Psoas muscle (tissue), 8 donors: ENCODE measurements around the gene JADE2. TPM values are rescaled to one million over a fixed set of nuclear protein-coding genes. Genes with fewer than 3 reads are reported as not detected.

Experiments
- ATAC-seq, 4 donors: fragments of 200-7000 bp; cut with Tn5 transposase; one replicate each; pipeline ENCODE4 v1.9.1; 2020; ENCODE audit warnings: moderate library complexity in 3 of 4, mild to moderate bottlenecking in 2 of 4
- DNase-seq, 2 donors: peaks; one replicate each; pipeline ENCODE4 v3.0.0-alpha.2; 2020
- H3K27ac ChIP-seq: fragments of 200-600 bp; one replicate; pipeline ENCODE4 v1.8.0; 2022
- H3K27me3 ChIP-seq, 3 donors: fragments of 200-600 bp in 1 of 3; one replicate each; pipeline versions ENCODE4 v1.6.1 to v1.8.0; 2013 to 2022; ENCODE audit warnings: low read length in 2 of 3, mild to moderate bottlenecking in 2 of 3, moderate library complexity in 1 of 3; ENCODE audit not compliant: insufficient read depth in 3 of 3
- H3K36me3 ChIP-seq, 2 donors: fragments of 200-600 bp in 1 of 2; one replicate each; pipeline versions ENCODE4 v1.6.1 to v1.8.0; 2013 to 2022; ENCODE audit warnings: low read depth in 1 of 2, mild to moderate bottlenecking in 1 of 2, moderate library complexity in 1 of 2; ENCODE audit not compliant: insufficient read depth in 1 of 2
- H3K4me1 ChIP-seq: fragments of 200-600 bp; one replicate; pipeline ENCODE4 v1.8.0; 2022
- H3K4me3 ChIP-seq: fragments of 200-600 bp; one replicate; pipeline ENCODE4 v1.8.0; 2022; ENCODE audit warnings: mild to moderate bottlenecking
- H3K9me3 ChIP-seq: fragments of 200-600 bp; one replicate; pipeline ENCODE4 v1.8.0; 2022
- CTCF ChIP-seq: fragments of 200-600 bp; IDR thresholded peaks from one replicate; pipeline ENCODE4 v1.8.0; 2022; ENCODE audit warnings: antibody characterized with exemption
- WGBS, 3 donors: extraction: QIAGEN DNeasy Blood & Tissue Kit; methylation state at CpG; one replicate each; pipeline versions ENCODE4 v1.1.6 to v1.1.7; 2013; 5-methylcytosine and 5-hydroxymethylcytosine counted together
- intact Hi-C, 2 donors: fragments of 100-400 bp; cut with DNase I; formaldehyde crosslinking; loops; one replicate each; pipeline versions ENCODE4 v1.11.0 to v1.14.2; 2022
- polyA plus RNA-seq, 3 donors: library from polyadenylated mRNA; stranded (reverse); fragments of 200-250 nt; gene quantifications; one replicate each; pipeline ENCODE4 v1.2.3, GENCODE V29; 2013
- total RNA-seq, 4 donors: library from RNA; stranded (reverse); fragmentation: NEBNext Ultra II Directional in 2 of 4; extraction: Animal tissue kit (Norgen Biotek cat#: 25700) in 2 of 4; gene quantifications; one replicate each; pipeline versions ENCODE4 v1.2.1 to v1.2.4, GENCODE V29; 2021 to 2023
- donor health status: healthy with polysubstance abuse.
- donor health status: DM: no; HTN: no; CAD: no; lungs with moderate emphysema.
- donor health status: Bipolar disorder and iron deficiency.
- donor health status: healthy.
- donor health status: DM: yes; HTN: yes; CAD: no.
- donor health status: DM: no; HTN: no; CAD: no.
- donor health status: DM: no; HTN: no; CAD: no.
- donor health status: DM: yes; HTN: yes; CAD: no.

JADE2 gene
- total and polyA plus RNA-seq, 7 donors, result 5.0 to 15.1 (median 10.1) TPM

GRCh38 chr5:134611515-134611914, 86.0 kb downstream of the JADE2 start:
- Histone ChIP-seq H3K27me3 (no peaks in the 10 kb centered on the region), H3K36me3 (peaks cover 2 to 94% of the 10 kb centered on the region in 2 donors), H3K9me3 (no peaks in the 10 kb centered on the region), H3K4me1 (peaks cover 23% of the 10 kb centered on the region), H3K27ac (no peak overlapping the region), H3K4me3 (no peak overlapping the region)
- DNase-seq, result no peak
- TF ChIP-seq CTCF, result no peak
- no peak for ATAC-seq
- 91 to 98% (median 94%) methylated on average over 4 of the region's 4 CpGs for WGBS, 3 donors
- intact Hi-C loops, result no loop called here

- Histone ChIP-seq H3K27ac (no peak overlapping the region), H3K4me3 (no peak overlapping the region), H3K4me1 (peaks cover 7% of the 10 kb centered on the region), H3K36me3 (peaks cover 7 to 94% of the 10 kb centered on the region in 2 donors), H3K27me3 (no peaks in the 10 kb centered on the region), H3K9me3 (no peaks in the 10 kb centered on the region)
- no peak for TF ChIP-seq CTCF
- ATAC-seq (peak in 1 of 4 donors; percentile 4), DNase-seq (no peak)
- 87 to 91% (median 91%) methylated on average over 5 of the region's 5 CpGs for WGBS, 3 donors
- intact Hi-C loops, result no loop called here
Measured at GRCh38 chr5:134614450-134615085, 89.1 kb downstream of the JADE2 start.

- Histone ChIP-seq H3K4me1 (peaks cover 22% of the 10 kb centered on the region), H3K4me3 (no peak overlapping the region), H3K9me3 (no peaks in the 10 kb centered on the region), H3K27me3 (no peaks in the 10 kb centered on the region), H3K27ac (peak overlapping the region; percentile 23), H3K36me3 (peaks cover 14 to 82% of the 10 kb centered on the region in 2 donors)
- WGBS, 3 donors, result 88 to 98% (median 93%) methylated on average over 2 of the region's 2 CpGs
- DNase-seq (no peak), ATAC-seq (peak in 1 of 4 donors; percentile 21)
- no peak for TF ChIP-seq CTCF
- intact Hi-C loops, result no loop called here
Measured at GRCh38 chr5:134620634-134621033, 95.2 kb downstream of the JADE2 start.

GRCh38 chr5:134625559-134625958, 100.1 kb downstream of the JADE2 start:
- H3K36me3 ChIP-seq, result peaks cover 3 to 33% of the 10 kb centered on the region in 2 donors
- peak in 3 of 4 donors; percentile 17 to 42 (median 33) for ATAC-seq
- H3K4me3 ChIP-seq, result no peak overlapping the region
- no peak for TF ChIP-seq CTCF
- 46 to 78% (median 50%) methylated on average over 1 of the region's 1 CpG for WGBS, 3 donors
- H3K4me1 ChIP-seq, result peaks cover 36% of the 10 kb centered on the region
- intact Hi-C loops, result no loop called here
- H3K9me3 ChIP-seq, result no peaks in the 10 kb centered on the region
- H3K27ac ChIP-seq, result peak overlapping the region; percentile 79
- DNase-seq, result no peak
- H3K27me3 ChIP-seq, result no peaks in the 10 kb centered on the region
